EH (cell line): ENCODE data around the gene RPL12.
A peak's percentile ranks its signal among the peaks of the same experiment; 100 is the strongest.

Experiments used
- DNase-seq: peaks from one replicate; pipeline ENCODE4 v3.0.0-alpha.2; 2015; ENCODE audit warnings: low read depth

The RPL12 gene

GRCh38 chr9:127450830-127451607, at the start of gene RPL12, which contains the start of gene LRSAM1:
TSS of gene RPL12 (minus strand) at chr9:127451406. CDS start at chr9:127451317, 89 bp downstream.
TSS of gene LRSAM1 (plus strand) at chr9:127451510. CDS start at chr9:127454528, 3,018 bp downstream.
- DNase-seq = peak; percentile 93

DNA sequence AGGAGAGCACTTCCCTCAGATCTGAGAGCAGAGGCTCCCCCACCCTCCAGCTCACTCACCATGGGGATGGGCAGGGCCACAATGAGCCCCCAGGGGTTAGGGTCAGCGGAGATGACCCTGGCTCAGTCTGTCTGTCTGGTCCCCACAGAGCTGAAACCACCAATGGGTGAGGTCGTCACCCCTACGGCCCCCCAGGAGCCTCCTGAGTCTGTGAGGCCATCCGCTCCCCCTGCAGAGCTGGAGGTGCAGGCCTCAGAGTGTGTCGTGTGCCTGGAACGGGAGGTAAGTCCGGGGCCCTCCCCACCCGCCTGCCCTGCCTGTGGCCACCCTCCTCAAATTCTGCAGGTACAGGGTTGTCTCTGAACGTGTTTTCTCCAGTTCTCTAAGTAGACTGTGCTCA, 49.7 kb upstream of the RPL12 start:
- no peak for DNase-seq

GRCh38 chr9:127500399-127500798, 49.2 kb upstream of the RPL12 start:
- no peak for DNase-seq

DNA sequence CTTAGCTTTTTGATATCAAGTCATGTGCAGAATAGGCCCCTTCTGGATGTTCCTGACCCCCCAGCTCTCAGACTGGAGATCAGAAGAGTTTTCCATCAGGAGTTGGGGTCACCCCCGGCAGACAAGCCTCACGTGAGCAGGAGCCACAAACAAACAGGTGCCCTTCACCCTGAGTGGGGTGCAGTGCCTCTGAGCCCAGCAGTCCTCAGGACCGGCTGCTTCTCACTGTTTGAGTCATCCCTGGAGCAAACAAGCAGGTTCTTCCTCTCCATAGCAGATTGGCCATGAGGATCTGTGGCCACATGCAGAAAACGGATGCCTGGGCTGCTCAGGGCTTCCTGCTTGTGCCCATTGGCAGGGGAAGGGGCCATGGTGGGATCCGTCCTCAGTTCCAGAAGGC, 47.1 kb upstream of the RPL12 start:
- no peak for DNase-seq

- no peak for DNase-seq
Observed at GRCh38 chr9:127497656-127498290, 46.6 kb upstream of the RPL12 start.

GRCh38 chr9:127496974-127497373, 45.8 kb upstream of the RPL12 start:
- DNase-seq = no peak

GRCh38 chr9:127495884-127496555, 44.8 kb upstream of the RPL12 start:
- no peak for DNase-seq

DNA sequence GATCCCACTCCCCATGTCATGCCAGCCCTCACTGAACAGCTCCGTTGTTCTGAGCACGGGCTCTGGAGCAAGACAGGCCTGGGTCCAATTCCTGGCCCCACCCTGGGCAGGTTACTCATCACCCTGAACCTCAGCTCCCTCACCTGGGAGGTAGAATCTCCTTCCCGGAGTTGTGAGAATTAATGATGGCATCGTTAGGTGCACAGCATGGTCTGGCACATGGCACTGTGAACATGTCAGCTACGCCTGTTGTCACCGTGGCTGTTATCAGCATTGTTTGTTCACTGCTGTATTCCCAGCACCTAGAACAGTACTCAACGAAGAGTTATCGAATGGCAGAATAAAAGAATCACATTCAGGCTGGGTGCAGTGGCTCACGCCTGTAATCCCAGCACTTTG, 43.1 kb upstream of the RPL12 start:
- DNase-seq = no peak

DNA sequence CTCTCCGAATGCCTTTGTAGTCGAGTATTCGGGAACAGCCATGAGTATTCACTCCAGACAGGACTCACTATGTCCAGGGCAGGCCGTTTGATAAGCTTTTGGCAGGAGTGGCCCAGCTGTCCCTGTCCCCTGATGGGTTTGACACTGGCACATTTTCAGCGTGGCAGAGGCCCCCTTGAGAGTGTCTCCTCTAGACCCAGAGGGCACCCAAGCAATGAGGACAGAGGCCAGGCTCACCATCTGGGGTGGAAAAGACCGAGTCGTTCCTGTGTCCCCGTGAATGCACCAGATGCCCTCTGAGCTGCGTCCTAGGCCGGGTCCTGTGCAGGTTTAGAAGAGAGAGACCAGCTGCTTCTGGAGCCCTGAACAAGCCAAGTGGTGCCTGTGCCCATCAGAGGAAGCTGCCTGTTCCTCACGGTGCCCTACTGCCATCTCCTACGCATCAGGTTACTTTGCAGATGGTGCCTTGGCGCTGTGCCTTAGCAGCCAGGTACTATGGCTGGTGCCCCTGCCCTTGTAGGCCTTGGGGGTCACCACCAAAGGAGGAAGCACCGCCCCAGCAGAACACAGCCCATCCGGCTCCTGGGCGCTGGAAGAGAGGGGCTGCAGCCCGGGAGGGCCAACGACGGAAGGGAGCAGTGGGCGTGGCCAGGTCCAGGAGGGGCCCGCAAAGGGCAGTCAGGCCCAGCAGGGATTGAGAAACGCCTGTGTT, 42.5 kb upstream of the RPL12 start:
- no peak for DNase-seq

- DNase-seq = no peak
Observed at GRCh38 chr9:127492616-127493015, 41.4 kb upstream of the RPL12 start.

- no peak for DNase-seq
Observed at GRCh38 chr9:127491516-127491915, 40.3 kb upstream of the RPL12 start.

DNA sequence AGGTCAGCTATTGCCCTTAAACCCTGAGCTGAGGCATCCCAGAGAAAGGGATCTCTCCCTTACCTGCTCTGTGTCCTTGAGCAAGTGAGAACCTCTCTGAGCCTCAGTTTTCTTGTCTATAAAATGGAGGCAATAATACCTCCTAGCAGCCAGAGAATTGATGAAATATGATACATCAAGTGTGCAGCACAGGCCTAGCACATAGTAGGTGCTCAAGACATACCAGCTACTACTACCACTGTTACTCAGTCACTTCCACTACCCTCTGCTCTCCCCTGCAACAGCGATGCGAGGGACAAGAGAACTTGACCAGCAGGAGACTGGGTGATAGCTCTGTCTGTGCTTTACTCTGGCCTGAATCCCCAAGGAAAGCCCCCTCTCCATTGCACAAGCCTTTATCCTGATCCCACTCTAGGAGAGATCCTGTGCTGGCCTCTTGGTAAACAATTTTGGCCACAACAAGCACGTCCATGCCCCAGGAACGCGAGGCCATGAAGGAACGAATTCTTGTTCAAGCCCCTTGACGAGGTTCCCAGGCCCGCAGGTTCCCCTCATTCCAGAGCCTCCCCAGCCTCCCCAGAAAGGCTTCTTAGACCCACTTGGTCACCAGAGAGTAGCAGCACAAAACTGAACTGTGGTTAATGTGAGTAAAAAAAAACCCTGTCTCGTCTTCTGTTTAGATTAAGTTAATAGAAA, 39.5 kb upstream of the RPL12 start:
- no peak for DNase-seq

DNA sequence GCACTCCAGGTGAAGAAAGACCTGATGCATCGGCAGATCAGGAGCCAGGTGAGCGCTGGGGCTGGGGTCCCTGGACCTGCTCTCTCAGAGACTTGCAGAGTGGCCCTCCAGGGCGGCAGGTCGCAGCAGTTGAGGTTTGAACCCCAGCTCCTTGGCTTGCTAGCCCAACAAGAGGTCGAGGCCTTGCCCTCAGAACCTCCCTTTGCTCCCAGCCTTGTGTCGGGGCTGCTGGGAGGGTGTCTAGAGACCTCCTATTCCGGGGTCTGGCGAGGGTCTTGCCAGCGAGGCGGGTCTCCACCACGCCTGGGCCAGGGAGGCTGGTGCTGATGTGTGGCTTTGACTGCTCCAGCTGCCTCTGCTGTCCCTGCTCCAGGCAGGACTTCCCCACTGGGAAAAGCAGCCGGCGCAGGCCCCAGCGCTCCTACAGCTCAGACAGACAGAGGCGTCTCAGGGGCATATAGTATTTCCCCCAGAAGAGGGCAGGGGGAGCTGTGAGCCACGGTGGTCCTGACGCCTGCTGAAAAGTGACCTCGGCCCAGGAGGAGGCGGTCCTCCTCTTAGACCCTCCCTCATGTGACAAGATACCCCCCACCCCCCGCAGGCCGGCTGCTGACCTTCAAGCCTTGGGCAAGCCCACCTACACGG, 38.4 kb upstream of the RPL12 start:
- DNase-seq = no peak

DNA sequence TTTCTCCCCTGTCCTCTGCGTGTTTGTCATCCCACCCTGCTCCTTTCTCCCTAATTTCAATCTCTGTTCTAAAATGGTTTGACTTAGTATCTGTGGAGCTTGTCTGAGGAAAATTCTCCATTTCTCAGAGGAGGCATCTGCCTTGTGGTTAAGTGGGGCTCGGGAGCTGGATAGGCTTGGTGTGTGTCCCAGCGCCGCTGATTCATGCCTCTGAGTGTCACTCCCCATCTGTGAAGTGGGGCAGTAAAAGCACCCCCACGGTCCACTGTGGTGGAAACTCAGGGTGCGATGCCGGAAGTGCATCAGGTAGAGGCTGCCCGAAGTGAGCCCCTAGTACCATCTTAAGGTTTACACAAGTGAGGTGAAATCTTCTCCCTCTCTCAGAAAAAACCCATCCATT, 37.7 kb upstream of the RPL12 start:
- no peak for DNase-seq

GRCh38 chr9:127485995-127486394, 34.8 kb upstream of the RPL12 start:
- DNase-seq = no peak

GRCh38 chr9:127482662-127483061, 31.5 kb upstream of the RPL12 start:
- DNase-seq = no peak

- DNase-seq = no peak
Observed at GRCh38 chr9:127479507-127480081, 28.4 kb upstream of the RPL12 start.

DNA sequence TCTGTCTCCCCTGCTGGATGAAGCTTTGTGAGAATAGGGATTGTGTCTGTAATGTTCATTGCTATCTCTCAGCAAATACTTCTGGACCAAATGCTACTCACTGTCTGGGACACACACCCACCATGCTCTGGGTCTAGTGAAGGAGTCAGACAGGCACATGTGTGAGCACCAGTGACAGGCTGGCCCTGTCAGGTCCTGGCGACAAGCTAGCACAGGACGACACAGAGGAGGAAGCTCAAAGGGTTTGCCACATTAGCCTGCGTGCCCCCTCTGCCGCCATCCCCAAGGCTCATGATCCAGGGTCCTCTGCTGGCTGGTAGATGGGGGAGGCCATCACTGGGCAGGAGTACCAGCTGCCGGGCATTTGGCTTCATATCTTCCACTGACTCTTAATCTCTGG, 23.4 kb upstream of the RPL12 start:
- no peak for DNase-seq

- DNase-seq = no peak
Observed at GRCh38 chr9:127473932-127474331, 22.7 kb upstream of the RPL12 start.

GRCh38 chr9:127473501-127473900, 22.3 kb upstream of the RPL12 start:
- no peak for DNase-seq

DNA sequence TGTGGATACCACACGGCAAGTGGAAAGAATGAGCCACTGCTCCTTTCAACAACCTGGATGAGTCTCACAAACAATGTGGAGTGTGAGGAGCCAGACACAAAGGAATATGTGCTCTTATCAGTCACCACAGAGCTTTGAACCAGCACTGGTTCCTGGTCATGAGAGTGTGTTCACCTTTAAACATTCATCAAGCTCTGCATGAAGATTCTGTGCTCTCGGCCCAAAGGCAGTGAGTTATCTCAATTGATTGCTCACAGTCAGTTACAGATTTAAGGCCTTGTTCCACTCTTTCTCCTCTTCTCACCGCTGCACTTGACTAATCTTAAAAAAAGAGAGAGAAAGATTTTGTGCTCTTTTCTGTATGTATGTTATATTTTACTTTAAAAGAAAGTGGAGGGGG, 19.5 kb upstream of the RPL12 start:
- DNase-seq = no peak
